GM19452 (cell line): ENCODE measurements around the gene MSH5.
"Not testable (repeated sequence)": the region's sequence is repeated elsewhere in the genome, so short reads cannot be mapped to it uniquely, and the experiment has no call there.

Experiments used
- ATAC-seq: cut with Tn5 transposase; IDR thresholded peaks from one replicate; pipeline ENCODE4 v1.9.1; 2021; ENCODE audit not compliant: unreplicated experiment

The MSH5 gene

GRCh38 chr6:31739639-31740396 lies at the start of gene MSH5:
MSH5 (plus strand) TSS chr6:31740005; CDS start chr6:31740467, 462 bp downstream.
- ATAC-seq = peak; percentile 60

- ATAC-seq = no peak
Measured at GRCh38 chr6:31690231-31691077, 49.4 kb upstream of the MSH5 start.

- no peak for ATAC-seq
Measured at GRCh38 chr6:31691078-31691463, 48.7 kb upstream of the MSH5 start.

- ATAC-seq = no peak
Measured at GRCh38 chr6:31691564-31692108, 48.2 kb upstream of the MSH5 start.

- no peak for ATAC-seq
Measured at GRCh38 chr6:31692353-31692752, 47.5 kb upstream of the MSH5 start.

- no peak for ATAC-seq
Measured at GRCh38 chr6:31692886-31693285, 46.9 kb upstream of the MSH5 start.

- no peak for ATAC-seq
Measured at GRCh38 chr6:31693535-31693934, 46.3 kb upstream of the MSH5 start.

- ATAC-seq = no peak
Measured at GRCh38 chr6:31697555-31697954, 42.2 kb upstream of the MSH5 start.

- no peak for ATAC-seq
Measured at GRCh38 chr6:31700740-31701401, 38.9 kb upstream of the MSH5 start.

GRCh38 chr6:31701666-31702404 lies 38.0 kb upstream of the MSH5 start:
- ATAC-seq = no peak

GRCh38 chr6:31702405-31702818 lies 37.4 kb upstream of the MSH5 start:
- ATAC-seq = no peak

- peak; percentile 86 for ATAC-seq
Measured at GRCh38 chr6:31702819-31703716, 36.7 kb upstream of the MSH5 start, which contains the start of gene ABHD16A. ABHD16A (minus strand) TSS chr6:31703324; CDS start chr6:31703281, 43 bp downstream.

- no peak for ATAC-seq
Measured at GRCh38 chr6:31705931-31706330, 33.9 kb upstream of the MSH5 start.

GRCh38 chr6:31706599-31706998 lies 33.2 kb upstream of the MSH5 start, which contains the start of gene LY6G6F:
LY6G6F (plus strand) TSS chr6:31706866; CDS start chr6:31706907, 41 bp downstream.
- no peak for ATAC-seq

- no peak for ATAC-seq
Measured at GRCh38 chr6:31707701-31708100, 32.1 kb upstream of the MSH5 start.

- no peak for ATAC-seq
Measured at GRCh38 chr6:31708224-31708623, 31.6 kb upstream of the MSH5 start.

GRCh38 chr6:31709157-31709556 lies 30.6 kb upstream of the MSH5 start:
- not testable (repeated sequence) for ATAC-seq

GRCh38 chr6:31710523-31711219 lies 29.1 kb upstream of the MSH5 start:
- no peak for ATAC-seq

GRCh38 chr6:31711233-31711632 lies 28.6 kb upstream of the MSH5 start:
- ATAC-seq = no peak
